Activated T-helper 17 cell treated with anti-CD3 and anti-CD28 coated beads, Interleukin-2, amount 50 U/mL, for 72 hours (primary cell): ENCODE results near the gene COX5A. TPM values are rescaled to one million over a fixed set of nuclear protein-coding genes. Genes with fewer than 3 reads are reported as not detected.

ENCODE experiments used
- ATAC-seq: fragments of 150-1000 bp; cut with Tn5 transposase; replicated peaks from 2 replicates; pipeline ENCODE4 v1.10.0; 2021; ENCODE audit warnings: mild to moderate bottlenecking, moderate library complexity
- H3K27ac Mint-ChIP-seq: one replicate; pipeline ENCODE4 v1.8.0; 2022; ENCODE audit warnings: mixed read lengths
- H3K27me3 Mint-ChIP-seq: one replicate; pipeline ENCODE4 v1.8.0; 2022; ENCODE audit warnings: mixed read lengths
- H3K36me3 Mint-ChIP-seq: one replicate; pipeline ENCODE4 v1.8.0; 2022; ENCODE audit warnings: low read depth, mild to moderate bottlenecking, mixed read lengths
- H3K4me1 Mint-ChIP-seq: one replicate; pipeline ENCODE4 v1.8.0; 2022; ENCODE audit warnings: mixed read lengths
- H3K4me3 Mint-ChIP-seq: one replicate; pipeline ENCODE4 v1.8.0; 2022; ENCODE audit warnings: mild to moderate bottlenecking, mixed read lengths
- H3K9me3 Mint-ChIP-seq: one replicate; pipeline ENCODE4 v1.8.0; 2022; ENCODE audit warnings: mixed read lengths
- total RNA-seq, 2 donors: library from RNA; stranded (reverse); gene quantifications; one replicate each; pipeline ENCODE4 v1.2.3, GENCODE V29; 2022

Gene COX5A
- 100 to 1,000 TPM; 242 to 337 TPM for total RNA-seq

GRCh38 chr15:74937590-74938371 is at the start of gene COX5A:
Gene COX5A, minus strand, starts transcription at chr15:74938073. Its CDS starts 59 bp downstream, at chr15:74938014.
- no peaks in the 10 kb centered on the region for H3K27me3 Mint-ChIP-seq
- peaks cover 14% of the 10 kb centered on the region for H3K4me1 Mint-ChIP-seq
- H3K36me3 Mint-ChIP-seq = peaks cover 35% of the 10 kb centered on the region
- no peaks in the 10 kb centered on the region for H3K9me3 Mint-ChIP-seq
- peak; percentile 93 for ATAC-seq
- H3K4me3 Mint-ChIP-seq = peak within 1 kb of the TSS; percentile 87
- peak within 1 kb of the TSS; percentile 89 for H3K27ac Mint-ChIP-seq

DNA sequence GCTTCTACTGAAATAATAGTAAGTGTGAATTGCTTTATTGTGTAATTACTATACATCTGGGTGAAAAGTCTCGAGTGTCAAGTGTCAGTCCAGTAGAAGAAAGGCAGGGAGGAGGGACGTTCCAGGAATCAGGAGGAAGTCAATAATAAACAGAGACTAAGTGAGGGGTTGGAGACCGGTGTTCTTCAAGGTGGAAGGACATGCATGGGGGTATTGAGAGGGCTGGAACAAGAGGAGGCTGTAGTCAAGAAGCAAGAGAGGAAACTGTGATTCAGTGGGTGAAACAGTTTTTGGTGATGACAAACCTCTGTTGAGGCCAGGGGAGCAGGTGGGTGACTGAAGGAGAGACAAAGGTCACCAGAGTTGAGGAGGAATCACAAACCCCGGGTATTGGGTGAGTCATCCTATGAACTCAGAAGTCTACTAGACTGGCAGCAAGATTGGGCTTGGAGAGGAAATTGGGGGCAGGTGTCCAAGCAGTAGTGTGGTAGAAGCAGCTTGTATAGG is 45.9 kb upstream of the COX5A start:
- no peaks in the 10 kb centered on the region for H3K9me3 Mint-ChIP-seq
- peaks cover 12% of the 10 kb centered on the region for H3K4me1 Mint-ChIP-seq
- peak; percentile 99 for ATAC-seq
- H3K27ac Mint-ChIP-seq = peak overlapping the region; percentile 46
- peaks cover 11% of the 10 kb centered on the region for H3K27me3 Mint-ChIP-seq
- H3K4me3 Mint-ChIP-seq = peak overlapping the region; percentile 15
- H3K36me3 Mint-ChIP-seq = no peaks in the 10 kb centered on the region

- peaks cover 11% of the 10 kb centered on the region for H3K27me3 Mint-ChIP-seq
These were observed 44.3 kb upstream of the COX5A start for GRCh38 chr15:74982183-74982582.

DNA sequence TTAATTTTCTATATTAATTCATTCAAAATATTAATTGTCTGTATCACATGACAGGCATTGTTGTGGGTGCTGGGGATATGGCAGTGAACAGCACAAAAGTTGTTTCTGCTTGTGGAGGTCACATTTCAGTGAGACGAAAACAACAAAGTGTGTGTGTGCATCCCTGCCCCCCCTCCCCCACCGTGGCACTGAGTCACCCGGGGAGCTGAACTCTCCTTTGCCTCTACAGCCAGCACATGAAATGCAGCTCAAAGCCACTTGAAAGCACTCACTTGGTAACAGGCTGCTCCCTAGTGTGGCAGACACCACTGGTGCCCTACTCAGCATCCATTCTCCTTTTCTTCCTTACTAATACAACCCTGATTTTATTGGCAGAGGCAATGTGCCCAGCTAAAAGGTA is 40.6 kb upstream of the COX5A start:
- ATAC-seq = peak; percentile 87

More at GRCh38 chr15:74982183-74982582, 44.3 kb upstream of the COX5A start:
- no peak overlapping the region for H3K27ac Mint-ChIP-seq
- no peak for ATAC-seq
- no peak overlapping the region for H3K4me3 Mint-ChIP-seq
- no peaks in the 10 kb centered on the region for H3K36me3 Mint-ChIP-seq
- peaks cover 18% of the 10 kb centered on the region for H3K4me1 Mint-ChIP-seq
- H3K9me3 Mint-ChIP-seq = no peaks in the 10 kb centered on the region

DNA sequence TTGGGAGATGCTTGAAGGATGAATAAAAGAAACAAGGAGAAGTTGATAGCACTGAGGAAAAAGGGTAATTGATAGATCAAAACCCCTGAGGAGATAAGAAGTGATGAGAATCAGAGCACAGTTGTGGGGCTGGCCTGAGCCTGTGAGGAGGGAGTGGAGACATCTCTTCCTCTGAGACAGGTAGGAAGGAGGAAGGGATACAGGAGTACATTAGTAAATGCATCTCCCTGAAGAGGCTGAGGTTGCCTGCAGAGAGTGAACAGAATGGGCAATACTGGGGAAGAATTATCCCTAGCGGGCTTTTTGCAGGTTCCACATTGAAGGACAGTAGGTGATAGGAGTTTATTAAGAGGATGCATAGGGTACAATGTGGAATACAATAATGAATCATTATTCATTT is 40.2 kb upstream of the COX5A start:
- Mint-ChIP-seq H3K27me3 (peaks cover 8% of the 10 kb centered on the region), H3K36me3 (no peaks in the 10 kb centered on the region), H3K27ac (peak overlapping the region; percentile 78), H3K9me3 (no peaks in the 10 kb centered on the region), H3K4me3 (peak overlapping the region; percentile 69), H3K4me1 (peaks cover 9% of the 10 kb centered on the region)
- ATAC-seq = peak; percentile 20

More for the DNA sequence above, 40.6 kb upstream of the COX5A start:
- Mint-ChIP-seq H3K27ac (no peak overlapping the region), H3K9me3 (no peaks in the 10 kb centered on the region), H3K36me3 (no peaks in the 10 kb centered on the region), H3K27me3 (peaks cover 7% of the 10 kb centered on the region), H3K4me1 (peaks cover 10% of the 10 kb centered on the region), H3K4me3 (no peak overlapping the region)

DNA sequence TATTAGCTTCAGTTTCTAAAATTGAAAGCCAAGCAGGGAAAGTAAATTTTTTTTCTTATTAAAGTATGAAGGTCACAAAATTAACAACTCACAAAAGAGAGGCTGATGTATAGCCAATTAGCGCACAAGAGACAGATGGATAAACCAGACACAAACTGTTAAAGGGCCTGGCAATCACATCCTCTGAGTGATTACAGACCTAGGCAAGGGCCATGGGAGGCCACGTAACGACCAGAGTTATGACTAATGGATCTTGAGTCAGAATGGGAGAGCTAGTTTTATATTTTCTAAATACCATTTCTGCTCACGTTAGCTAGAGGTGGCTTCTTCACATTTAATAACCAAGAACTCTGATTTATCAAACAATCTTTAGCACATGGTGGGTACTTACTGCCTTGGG is 39.7 kb upstream of the COX5A start:
- H3K4me3 Mint-ChIP-seq = peak overlapping the region; percentile 69
- H3K27me3 Mint-ChIP-seq = peaks cover 13% of the 10 kb centered on the region
- H3K9me3 Mint-ChIP-seq = no peaks in the 10 kb centered on the region
- no peaks in the 10 kb centered on the region for H3K36me3 Mint-ChIP-seq
- H3K4me1 Mint-ChIP-seq = peaks cover 9% of the 10 kb centered on the region
- peak; percentile 96 for ATAC-seq
- peak overlapping the region; percentile 78 for H3K27ac Mint-ChIP-seq

GRCh38 chr15:74976159-74976558 is 38.3 kb upstream of the COX5A start:
- ATAC-seq = no peak
- Mint-ChIP-seq H3K27me3 (peaks cover 13% of the 10 kb centered on the region), H3K36me3 (no peaks in the 10 kb centered on the region), H3K4me3 (no peak overlapping the region), H3K27ac (no peak overlapping the region), H3K9me3 (no peaks in the 10 kb centered on the region), H3K4me1 (peaks cover 9% of the 10 kb centered on the region)

GRCh38 chr15:74967670-74968069 is 29.8 kb upstream of the COX5A start:
- no peaks in the 10 kb centered on the region for H3K4me1 Mint-ChIP-seq
- H3K9me3 Mint-ChIP-seq = no peaks in the 10 kb centered on the region
- H3K4me3 Mint-ChIP-seq = no peak overlapping the region
- H3K36me3 Mint-ChIP-seq = no peaks in the 10 kb centered on the region
- H3K27me3 Mint-ChIP-seq = peaks cover under 1% of the 10 kb centered on the region
- H3K27ac Mint-ChIP-seq = no peak overlapping the region
- no peak for ATAC-seq

GRCh38 chr15:74964794-74965193 is 26.9 kb upstream of the COX5A start:
- peak; percentile 15 for ATAC-seq
- no peaks in the 10 kb centered on the region for H3K9me3 Mint-ChIP-seq
- H3K4me1 Mint-ChIP-seq = peaks cover 9% of the 10 kb centered on the region
- no peaks in the 10 kb centered on the region for H3K27me3 Mint-ChIP-seq
- no peak overlapping the region for H3K4me3 Mint-ChIP-seq
- H3K36me3 Mint-ChIP-seq = no peaks in the 10 kb centered on the region
- H3K27ac Mint-ChIP-seq = peak overlapping the region; percentile 11

GRCh38 chr15:74963213-74963612 is 25.3 kb upstream of the COX5A start:
- H3K9me3 Mint-ChIP-seq = no peaks in the 10 kb centered on the region
- peaks cover 12% of the 10 kb centered on the region for H3K27me3 Mint-ChIP-seq
- H3K4me1 Mint-ChIP-seq = peaks cover 9% of the 10 kb centered on the region

GRCh38 chr15:74962671-74963070 is 24.8 kb upstream of the COX5A start:
- no peaks in the 10 kb centered on the region for H3K36me3 Mint-ChIP-seq
- H3K27ac Mint-ChIP-seq = peak overlapping the region; percentile 67
- H3K27me3 Mint-ChIP-seq = peaks cover 15% of the 10 kb centered on the region
- ATAC-seq = no peak
- H3K9me3 Mint-ChIP-seq = no peaks in the 10 kb centered on the region
- peaks cover 9% of the 10 kb centered on the region for H3K4me1 Mint-ChIP-seq
- H3K4me3 Mint-ChIP-seq = no peak overlapping the region

More at GRCh38 chr15:74963213-74963612, 25.3 kb upstream of the COX5A start:
- peak overlapping the region; percentile 67 for H3K27ac Mint-ChIP-seq
- no peak overlapping the region for H3K4me3 Mint-ChIP-seq
- no peaks in the 10 kb centered on the region for H3K36me3 Mint-ChIP-seq
- ATAC-seq = no peak

DNA sequence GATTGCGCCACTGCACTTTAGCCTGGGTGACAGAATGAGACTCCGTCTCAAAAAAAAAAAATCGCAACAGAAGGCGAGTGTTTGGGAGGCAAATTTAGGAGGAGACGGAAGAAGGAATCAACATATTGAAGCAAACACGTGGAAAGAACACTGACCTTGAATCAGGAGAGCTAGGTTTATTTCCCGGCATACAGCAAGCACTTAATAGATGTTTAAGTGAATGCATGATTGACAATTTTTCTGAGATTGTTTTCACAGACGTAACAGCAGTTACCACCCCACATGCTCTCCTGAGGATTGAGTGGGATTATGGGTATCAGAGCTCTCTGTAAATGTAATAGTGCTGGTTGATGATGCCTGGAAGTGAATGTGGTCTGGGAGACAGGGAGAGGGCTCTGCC is 24.3 kb upstream of the COX5A start:
- H3K9me3 Mint-ChIP-seq = no peaks in the 10 kb centered on the region
- peaks cover 15% of the 10 kb centered on the region for H3K27me3 Mint-ChIP-seq
- H3K4me1 Mint-ChIP-seq = peaks cover 9% of the 10 kb centered on the region
- no peaks in the 10 kb centered on the region for H3K36me3 Mint-ChIP-seq
- H3K4me3 Mint-ChIP-seq = no peak overlapping the region
- no peak overlapping the region for H3K27ac Mint-ChIP-seq
- no peak for ATAC-seq

GRCh38 chr15:74961616-74962015 is 23.7 kb upstream of the COX5A start:
- H3K4me1 Mint-ChIP-seq = peaks cover 9% of the 10 kb centered on the region
- H3K4me3 Mint-ChIP-seq = peak overlapping the region; percentile 58
- no peaks in the 10 kb centered on the region for H3K36me3 Mint-ChIP-seq
- ATAC-seq = no peak
- H3K27ac Mint-ChIP-seq = peak overlapping the region; percentile 80
- H3K9me3 Mint-ChIP-seq = no peaks in the 10 kb centered on the region
- peaks cover 15% of the 10 kb centered on the region for H3K27me3 Mint-ChIP-seq

DNA sequence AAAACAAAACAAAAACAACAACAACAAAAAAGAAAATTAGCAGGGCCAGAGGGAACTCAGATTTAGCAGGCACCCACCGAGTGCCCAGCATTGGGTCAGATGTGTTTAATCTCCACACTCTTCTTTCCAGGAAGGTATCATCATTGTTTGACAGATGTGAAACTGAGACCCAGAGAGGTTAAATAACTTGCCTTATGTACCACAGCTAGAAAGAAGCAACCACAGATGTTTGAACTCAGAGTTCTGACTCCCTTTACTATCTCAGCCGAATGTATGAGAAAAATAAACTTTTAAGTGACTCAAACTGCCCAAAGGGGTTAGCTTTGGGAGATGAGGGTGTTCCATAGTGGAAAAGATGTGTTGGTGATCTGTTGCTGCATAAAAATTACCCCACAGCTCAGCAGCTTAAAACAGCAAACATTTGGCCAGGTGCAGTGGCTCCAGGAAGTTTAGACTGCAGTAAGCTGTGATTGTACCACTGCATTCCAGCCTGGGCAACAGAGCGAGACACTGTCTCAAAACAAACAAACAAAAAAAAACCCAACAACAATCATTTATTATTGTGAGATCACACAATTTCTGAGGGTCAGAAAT is 23.2 kb upstream of the COX5A start:
- Mint-ChIP-seq H3K27me3 (peaks cover 15% of the 10 kb centered on the region), H3K27ac (peak overlapping the region; percentile 80), H3K4me1 (peaks cover 9% of the 10 kb centered on the region), H3K36me3 (no peaks in the 10 kb centered on the region), H3K9me3 (no peaks in the 10 kb centered on the region), H3K4me3 (peak overlapping the region; percentile 58)
- peak; percentile 72 for ATAC-seq

GRCh38 chr15:74960286-74960685 is 22.4 kb upstream of the COX5A start:
- Mint-ChIP-seq H3K27ac (peak overlapping the region; percentile 80), H3K27me3 (peaks cover 15% of the 10 kb centered on the region), H3K9me3 (no peaks in the 10 kb centered on the region), H3K4me3 (peak overlapping the region; percentile 58), H3K36me3 (no peaks in the 10 kb centered on the region), H3K4me1 (peaks cover 9% of the 10 kb centered on the region)
- no peak for ATAC-seq
